NCI-H1930 (cell line): ENCODE measurements around the gene TMCC1.
"Not testable (repeated sequence)": the region's sequence is repeated elsewhere in the genome, so short reads cannot be mapped to it uniquely, and the experiment has no call there.

ENCODE experiments used
- DNase-seq, 2 experiments: peaks; one replicate each; lab custom pipeline; 2025; lab: John Stamatoyannopoulos, UW

The TMCC1 gene

DNA sequence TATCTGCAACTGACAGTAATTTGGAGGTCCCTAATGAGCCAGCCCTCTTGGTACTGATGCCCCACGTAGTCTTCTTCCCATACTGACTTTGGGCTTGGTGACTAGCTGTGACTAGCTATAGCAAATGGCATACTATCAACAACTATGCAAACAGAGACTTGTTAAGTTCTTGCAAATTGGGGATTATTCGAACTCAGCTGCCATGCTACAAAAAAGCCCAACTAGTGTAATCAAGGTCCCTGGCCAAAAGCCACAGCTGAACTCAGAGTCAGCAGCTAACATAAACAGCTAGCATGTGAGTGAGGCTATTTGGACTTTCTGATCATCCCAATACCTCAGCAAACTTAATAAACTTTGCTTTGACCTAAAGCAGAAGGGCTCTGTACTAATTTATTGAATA lies 165.8 kb downstream of the TMCC1 start:
- no peak for DNase-seq

DNA sequence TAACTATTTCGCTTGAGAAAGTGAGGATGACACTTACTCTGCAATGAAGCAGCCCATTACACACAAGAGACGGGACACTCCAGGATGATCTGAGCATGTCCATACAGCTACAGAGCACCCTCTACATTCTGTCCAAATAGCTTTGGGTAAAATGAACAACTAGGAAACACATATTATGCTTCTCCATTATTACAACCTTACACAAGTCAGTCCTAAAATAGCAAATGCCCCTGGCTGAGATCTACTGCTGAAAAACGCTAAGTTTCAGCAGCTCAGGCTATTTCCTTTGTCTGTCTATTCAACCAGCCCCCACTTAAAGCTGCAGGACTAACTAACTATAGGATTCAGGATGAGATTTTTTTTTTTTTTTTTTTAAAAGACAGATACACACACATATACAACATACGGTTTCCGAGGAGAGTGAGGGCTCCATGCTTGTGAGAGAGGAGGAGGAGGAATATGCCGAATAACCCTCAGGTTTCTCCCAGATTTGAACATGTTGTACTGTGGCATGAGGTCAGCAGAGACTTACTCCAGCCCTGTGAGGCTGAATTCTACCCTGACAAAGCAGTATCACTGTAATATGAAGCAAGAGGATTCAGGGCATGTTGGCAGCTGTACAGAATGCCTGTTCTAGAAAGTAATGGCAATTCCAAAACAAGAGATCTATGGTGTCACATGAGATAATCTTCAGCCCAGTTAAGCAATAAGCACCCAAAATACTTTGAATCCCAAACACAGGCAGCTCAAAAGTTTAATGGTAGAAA lies 169.8 kb downstream of the TMCC1 start:
- DNase-seq, result no peak

GRCh38 chr3:129722527-129722926 lies 171.0 kb downstream of the TMCC1 start:
- no peak for DNase-seq

- no peak for DNase-seq
Measured at GRCh38 chr3:129718201-129718600, 175.3 kb downstream of the TMCC1 start.

GRCh38 chr3:129715854-129716253 lies 177.7 kb downstream of the TMCC1 start:
- DNase-seq, result no peak

GRCh38 chr3:129708328-129708861 lies 185.1 kb downstream of the TMCC1 start:
- no peak for DNase-seq

GRCh38 chr3:129705274-129705673 lies 188.2 kb downstream of the TMCC1 start:
- DNase-seq, result no peak

GRCh38 chr3:129703913-129704312 lies 189.6 kb downstream of the TMCC1 start:
- no peak for DNase-seq

- no peak for DNase-seq
Measured at GRCh38 chr3:129702934-129703712, 190.4 kb downstream of the TMCC1 start.

DNA sequence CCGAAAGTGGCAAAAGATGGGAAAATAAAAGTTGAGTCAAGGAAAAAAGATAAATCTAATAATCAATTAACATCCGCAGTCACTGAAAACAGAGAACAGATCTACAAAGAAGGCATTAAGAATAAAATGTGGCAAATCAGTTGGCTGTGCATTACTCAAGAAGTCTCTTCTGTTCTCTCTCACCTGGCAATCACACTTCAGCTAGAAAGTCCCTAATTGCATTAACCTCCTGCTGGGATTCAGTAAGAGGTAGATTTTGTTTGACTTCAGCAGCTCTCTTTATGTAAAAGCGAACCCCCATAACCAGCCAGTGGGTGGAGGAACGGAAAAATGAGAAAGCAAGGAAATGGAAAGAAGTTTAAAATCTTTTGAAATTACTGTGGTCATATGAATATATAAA lies 192.3 kb downstream of the TMCC1 start:
- DNase-seq, result no peak

GRCh38 chr3:129699612-129700011 lies 193.9 kb downstream of the TMCC1 start:
- no peak for DNase-seq

- DNase-seq, result no peak
Measured at GRCh38 chr3:129699199-129699598, 194.3 kb downstream of the TMCC1 start.

- no peak for DNase-seq
Measured at GRCh38 chr3:129697229-129697969, 196.1 kb downstream of the TMCC1 start.

DNA sequence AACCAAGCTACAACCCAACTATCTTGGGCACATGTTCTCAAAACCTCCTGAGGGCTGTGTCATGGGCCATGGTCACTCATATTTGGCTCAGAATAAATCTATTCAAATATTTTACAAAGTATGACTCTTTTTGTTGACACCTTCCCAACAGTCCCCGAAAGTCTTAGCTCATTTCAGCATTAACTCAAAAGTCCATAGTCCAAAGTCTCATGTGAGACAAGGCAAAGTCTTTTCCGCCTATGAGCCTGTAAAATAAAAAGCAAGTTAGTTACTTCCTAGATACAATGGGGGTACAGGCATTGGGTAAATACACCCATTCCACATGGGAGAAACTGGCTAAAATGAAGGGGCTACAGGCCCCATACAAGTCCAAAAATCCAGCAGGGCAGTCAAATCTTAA lies 197.1 kb downstream of the TMCC1 start:
- DNase-seq, result not testable (repeated sequence)

GRCh38 chr3:129695230-129695629 lies 198.3 kb downstream of the TMCC1 start:
- DNase-seq, result no peak

- DNase-seq, result no peak
Measured at GRCh38 chr3:129694228-129694627, 199.3 kb downstream of the TMCC1 start.

- no peak for DNase-seq
Measured at GRCh38 chr3:129692743-129693142, 200.8 kb downstream of the TMCC1 start.

GRCh38 chr3:129690963-129691362 lies 202.5 kb downstream of the TMCC1 start:
- DNase-seq, result no peak

GRCh38 chr3:129690406-129690805 lies 203.1 kb downstream of the TMCC1 start:
- peak in 1 of 2 experiments; percentile 36 for DNase-seq

DNA sequence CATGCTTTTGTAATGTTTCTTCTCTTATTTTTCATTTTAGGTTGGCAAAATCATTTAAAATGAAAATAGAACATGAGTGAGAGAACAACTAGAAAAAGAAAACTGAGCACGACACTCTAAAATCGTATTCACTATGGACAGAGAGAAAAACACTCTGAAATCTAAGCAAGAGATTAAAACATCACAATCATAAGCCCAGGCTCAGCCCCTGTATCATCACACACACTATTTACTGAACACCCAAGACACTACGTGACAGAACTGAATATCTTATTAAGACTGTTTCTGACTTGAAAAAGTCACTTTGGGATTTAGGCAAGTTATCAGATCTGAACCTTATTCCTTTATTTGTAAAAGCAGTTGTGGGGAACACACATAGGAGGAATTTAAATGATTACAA lies 204.5 kb downstream of the TMCC1 start:
- no peak for DNase-seq

- peak; percentile 6 to 9 for DNase-seq
Measured at GRCh38 chr3:129688271-129688895, 205.1 kb downstream of the TMCC1 start.

- DNase-seq, result no peak
Measured at GRCh38 chr3:129687586-129688125, 205.9 kb downstream of the TMCC1 start.
